Fibroblast of skin of right quadriceps (primary cell): ENCODE results near the gene ANKDD1B.

Source experiments
- DNase-seq: peaks from one replicate; pipeline ENCODE4 v3.0.0-alpha.2; 2013

ANKDD1B gene

GRCh38 chr5:75616971-75617621 is 5.8 kb downstream of the ANKDD1B start:
- no peak for DNase-seq

GRCh38 chr5:75617736-75618352 is 6.6 kb downstream of the ANKDD1B start:
- peak; percentile 84 for DNase-seq

GRCh38 chr5:75620184-75620959 is 9.1 kb downstream of the ANKDD1B start:
- DNase-seq, result no peak

- DNase-seq, result no peak
These were observed 11.3 kb downstream of the ANKDD1B start for GRCh38 chr5:75622564-75622963.

DNA sequence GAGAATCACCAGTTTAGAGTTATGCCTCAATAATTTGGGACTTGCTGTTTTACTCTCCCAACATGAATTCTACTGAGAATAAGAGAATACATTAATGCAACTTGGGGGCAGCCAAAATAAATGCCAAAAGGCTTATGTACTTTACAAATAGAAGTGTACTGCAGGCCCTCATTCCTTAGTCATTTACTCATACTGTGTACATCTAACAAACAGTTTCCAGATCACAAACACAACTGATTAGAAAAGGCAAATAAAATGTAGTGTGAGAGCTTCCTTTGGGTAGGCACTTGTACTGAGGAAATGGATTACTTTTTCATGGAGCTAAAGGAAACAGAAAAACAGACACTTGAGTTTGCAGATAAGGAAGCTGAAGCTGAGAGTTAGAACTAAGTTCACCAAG is 12.6 kb downstream of the ANKDD1B start:
- DNase-seq, result no peak

DNA sequence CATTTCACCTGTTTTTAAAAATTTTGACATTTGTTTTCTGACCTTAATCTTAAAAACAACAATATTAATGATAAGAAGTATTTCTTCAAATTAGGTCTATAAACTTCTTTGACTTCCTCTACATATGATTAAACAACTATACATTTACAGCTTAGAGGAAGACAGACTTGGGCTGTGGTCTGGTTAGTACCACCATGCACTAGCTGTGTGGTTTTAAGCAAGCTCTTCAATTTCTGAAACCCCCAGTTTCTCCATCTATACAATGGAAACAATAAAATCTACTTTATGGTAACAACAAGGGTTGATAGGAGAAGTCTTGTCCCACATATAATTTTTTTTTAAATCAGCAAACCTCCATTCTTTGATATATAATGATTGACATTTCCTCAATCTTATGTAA is 15.7 kb downstream of the ANKDD1B start:
- DNase-seq, result no peak

DNA sequence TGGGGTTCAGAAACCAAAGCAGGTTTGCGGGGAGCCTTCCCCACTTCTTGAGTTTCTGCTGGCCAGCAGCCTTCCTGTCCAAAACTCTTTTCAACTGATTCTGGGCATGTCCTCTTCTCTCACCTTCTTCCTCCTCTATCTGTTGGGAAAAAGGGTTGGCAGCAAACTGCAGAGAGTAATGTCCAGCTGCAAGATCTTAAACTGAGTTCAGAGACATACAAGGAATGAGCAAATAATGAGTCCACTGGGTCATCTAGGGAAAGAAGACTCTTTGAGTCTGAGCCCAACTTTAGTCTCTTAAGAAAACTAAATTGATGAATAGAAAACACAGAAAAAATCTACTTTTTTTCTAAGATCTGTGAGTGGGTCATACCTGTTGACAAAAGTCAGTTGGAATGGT is 16.5 kb downstream of the ANKDD1B start:
- DNase-seq, result no peak

DNA sequence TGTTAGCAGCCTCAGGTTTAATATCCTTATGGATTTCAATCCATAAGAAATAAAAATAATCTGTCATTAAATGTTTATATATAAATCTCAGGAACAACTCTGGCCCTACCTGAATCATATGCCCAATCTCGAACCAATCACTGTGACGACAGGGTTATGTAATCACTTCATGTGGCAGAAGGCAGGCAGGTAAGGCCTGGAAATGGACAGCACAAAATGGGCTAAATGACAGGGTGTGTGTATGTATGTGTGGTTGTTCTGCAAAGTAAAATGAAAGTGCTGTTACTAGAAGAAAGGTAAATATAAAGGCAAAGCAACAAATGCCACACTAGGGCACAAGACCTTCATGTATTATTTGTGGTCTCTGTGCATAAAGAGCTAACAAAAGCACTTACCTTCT is 19.6 kb downstream of the ANKDD1B start:
- DNase-seq, result no peak

GRCh38 chr5:75632321-75632720 is 21.1 kb downstream of the ANKDD1B start:
- no peak for DNase-seq

DNA sequence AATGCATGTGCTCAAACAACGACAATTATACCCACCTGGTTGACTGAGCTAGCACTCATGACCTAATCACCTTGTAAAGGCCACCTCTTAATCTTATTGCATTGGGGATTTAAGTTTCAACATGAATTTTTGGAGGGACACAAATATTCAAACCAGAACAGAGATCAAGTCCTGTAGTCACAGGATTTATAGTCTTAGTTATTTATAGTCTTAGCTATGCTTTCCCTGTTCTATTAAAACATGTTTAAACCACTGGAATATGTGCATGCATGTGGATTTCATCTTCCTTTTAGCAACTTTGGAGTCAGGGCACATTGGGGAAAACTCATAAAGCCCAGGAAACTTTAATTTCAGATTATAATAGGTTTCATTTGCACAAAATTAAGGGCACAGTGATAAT is 26.7 kb downstream of the ANKDD1B start:
- DNase-seq, result no peak

DNA sequence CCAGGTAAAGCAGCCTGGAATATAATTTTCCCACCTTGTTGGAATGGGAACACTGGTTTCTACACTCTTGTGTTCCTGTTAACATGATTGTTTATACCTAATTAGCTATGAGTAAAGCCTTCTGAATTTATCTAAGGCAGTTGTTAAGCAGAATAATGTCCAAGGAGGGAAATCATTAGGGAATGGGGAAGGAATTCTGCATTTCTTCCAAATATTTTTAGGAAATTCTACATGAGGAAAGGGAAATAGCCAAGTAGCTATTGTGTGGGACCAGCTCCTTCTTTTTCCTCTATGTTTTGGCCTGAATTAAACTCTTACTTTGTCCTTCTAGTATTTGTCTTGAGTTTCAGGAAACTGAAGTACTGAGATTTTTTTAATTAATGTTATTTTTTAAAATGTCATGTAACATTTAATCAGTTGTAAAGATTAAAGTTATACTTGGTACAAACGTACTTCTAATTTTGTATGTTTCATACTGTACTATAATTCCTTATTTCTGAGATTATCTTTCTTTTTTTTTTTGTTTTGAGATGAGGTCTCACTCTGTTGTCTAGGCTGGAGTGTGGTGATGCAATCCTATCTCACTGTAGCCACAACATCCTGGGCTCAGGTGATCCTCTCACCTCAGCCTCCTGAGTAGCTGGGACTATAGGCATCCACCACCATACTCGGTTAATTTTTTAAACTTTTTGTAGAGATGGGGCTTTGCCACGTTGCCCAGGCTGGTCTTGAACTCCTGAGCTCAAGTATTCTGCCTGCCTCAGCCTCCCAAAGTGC is 28.5 kb downstream of the ANKDD1B start:
- DNase-seq, result no peak

- DNase-seq, result peak; percentile 93
These were observed 29.1 kb downstream of the ANKDD1B start for GRCh38 chr5:75640395-75640794.

GRCh38 chr5:75640826-75641225 is 29.6 kb downstream of the ANKDD1B start:
- no peak for DNase-seq

GRCh38 chr5:75648712-75649111 is 37.5 kb downstream of the ANKDD1B start:
- no peak for DNase-seq

- no peak for DNase-seq
These were observed 40.5 kb downstream of the ANKDD1B start for GRCh38 chr5:75651575-75652238.

DNA sequence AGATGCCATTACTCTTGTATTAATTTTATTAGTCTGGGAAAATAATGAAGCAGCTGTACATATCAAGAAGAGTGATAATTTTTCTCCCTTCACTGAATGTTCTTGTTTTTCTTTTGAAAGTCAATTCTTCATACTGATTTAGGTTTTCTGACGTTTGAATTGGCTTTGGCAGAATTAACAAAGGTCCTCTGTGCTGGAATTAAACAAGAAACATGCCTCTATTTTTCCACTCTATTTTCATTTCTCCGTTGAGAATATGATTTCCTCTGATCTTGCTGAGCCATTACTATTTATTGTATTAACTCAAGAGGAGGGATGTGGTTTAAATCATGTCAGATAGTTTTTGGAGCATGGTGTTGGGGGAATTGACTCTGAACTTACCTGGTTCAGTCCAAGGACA is 42.3 kb downstream of the ANKDD1B start:
- DNase-seq, result no peak

DNA sequence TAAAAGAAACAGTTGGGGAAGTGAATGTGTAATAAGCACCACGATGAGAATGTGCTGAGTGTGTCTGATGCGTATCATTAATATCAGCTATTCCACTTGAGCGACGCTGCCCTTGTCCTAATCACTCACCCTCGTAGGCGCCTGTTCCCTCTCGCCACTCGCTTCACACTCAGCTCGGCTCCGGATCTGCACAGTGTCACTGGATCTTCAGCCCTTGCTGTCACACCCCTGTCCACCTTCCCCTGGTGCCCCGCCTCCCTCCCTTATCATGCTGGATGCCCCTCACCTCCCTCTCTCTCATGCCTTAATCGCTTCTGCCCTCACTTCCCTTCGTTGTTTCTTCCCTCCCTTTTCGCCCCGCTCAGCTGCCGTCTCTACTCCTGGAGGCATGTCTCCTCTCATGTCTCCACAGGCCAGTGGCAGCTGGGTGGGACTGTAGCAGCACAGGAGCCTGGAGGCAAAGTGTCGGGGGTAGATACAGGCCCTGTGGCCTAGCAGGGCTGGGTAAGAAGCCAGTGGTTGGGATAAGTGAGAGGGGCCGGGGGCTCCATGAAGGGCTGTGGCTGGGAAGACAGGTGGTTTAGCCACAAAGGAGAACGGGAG is 43.5 kb downstream of the ANKDD1B start:
- no peak for DNase-seq

GRCh38 chr5:75656311-75657003 is 45.2 kb downstream of the ANKDD1B start:
- peak; percentile 28 for DNase-seq

DNA sequence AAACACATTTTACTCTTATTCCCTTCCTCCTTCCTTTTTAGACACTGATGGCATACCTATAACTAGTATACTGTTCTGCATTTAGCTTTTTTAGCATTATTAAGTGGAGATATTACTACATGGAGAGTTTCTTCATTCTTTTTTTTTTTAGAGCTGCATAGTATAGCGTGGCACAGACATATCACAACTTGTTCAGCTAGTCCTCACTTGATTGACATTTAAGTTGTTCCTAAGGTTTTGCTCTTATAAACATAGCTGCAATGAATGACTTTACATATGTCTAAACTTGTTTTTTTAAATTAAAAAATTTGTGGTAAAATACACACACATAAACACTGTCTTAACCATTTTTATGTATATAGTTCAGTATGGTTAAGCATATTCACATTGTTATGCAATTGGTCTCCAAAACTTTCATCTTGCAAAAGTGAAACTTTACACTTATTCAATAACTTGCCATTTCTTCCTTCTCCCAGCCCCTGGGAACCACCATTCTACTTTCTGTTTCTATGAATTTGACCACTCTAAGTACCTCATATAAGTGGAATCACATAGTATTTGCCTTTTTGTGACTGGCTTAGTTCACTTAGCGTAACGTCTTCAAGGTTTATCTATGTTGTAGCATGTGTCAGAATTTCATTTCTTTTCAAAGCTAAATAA is 48.7 kb downstream of the ANKDD1B start:
- no peak for DNase-seq

GRCh38 chr5:75660678-75661465 is 49.6 kb downstream of the ANKDD1B start:
- no peak for DNase-seq
